GM21737 (cell line): Measurements from ENCODE around the gene KIAA2012.
"Not testable (repeated sequence)": the region's sequence is repeated elsewhere in the genome, so short reads cannot be mapped to it uniquely, and the experiment has no call there.

Experiments used
- ATAC-seq: cut with Tn5 transposase; IDR thresholded peaks from one replicate; pipeline ENCODE4 v1.9.1; 2021; ENCODE audit warnings: mild to moderate bottlenecking, moderate library complexity; ENCODE audit not compliant: unreplicated experiment

KIAA2012 gene

GRCh38 chr2:202186641-202187202 lies 113.7 kb downstream of the KIAA2012 start:
- no peak for ATAC-seq

- no peak for ATAC-seq
These were observed 114.5 kb downstream of the KIAA2012 start for GRCh38 chr2:202187570-202187969.

GRCh38 chr2:202193305-202193704 lies 120.2 kb downstream of the KIAA2012 start:
- ATAC-seq: no peak

GRCh38 chr2:202193881-202194353 lies 120.9 kb downstream of the KIAA2012 start:
- no peak for ATAC-seq

- no peak for ATAC-seq
These were observed 121.4 kb downstream of the KIAA2012 start for GRCh38 chr2:202194418-202194817.

GRCh38 chr2:202196727-202197126 lies 123.7 kb downstream of the KIAA2012 start:
- no peak for ATAC-seq

GRCh38 chr2:202201220-202202160 lies 128.4 kb downstream of the KIAA2012 start:
- ATAC-seq: no peak

- no peak for ATAC-seq
These were observed 130.3 kb downstream of the KIAA2012 start for GRCh38 chr2:202203348-202203747.

GRCh38 chr2:202204855-202205254 lies 131.8 kb downstream of the KIAA2012 start:
- no peak for ATAC-seq

GRCh38 chr2:202208526-202208925 lies 135.5 kb downstream of the KIAA2012 start:
- no peak for ATAC-seq

GRCh38 chr2:202215179-202215578 lies 142.1 kb downstream of the KIAA2012 start:
- no peak for ATAC-seq

- no peak for ATAC-seq
These were observed 148.8 kb downstream of the KIAA2012 start for GRCh38 chr2:202221873-202222272.

- peak; percentile 44 for ATAC-seq
These were observed 164.8 kb downstream of the KIAA2012 start for GRCh38 chr2:202237787-202238233.

GRCh38 chr2:202238234-202239197 lies 165.5 kb downstream of the KIAA2012 start, which contains the start of gene SUMO1:
SUMO1 (minus strand) TSS chr2:202238597; CDS start chr2:202238451, 146 bp downstream.
- ATAC-seq: peak; percentile 97

- not testable (repeated sequence) for ATAC-seq
These were observed 174.7 kb downstream of the KIAA2012 start for GRCh38 chr2:202247710-202248109.

GRCh38 chr2:202249521-202250253 lies 176.6 kb downstream of the KIAA2012 start:
- ATAC-seq: no peak

GRCh38 chr2:202251494-202251893 lies 178.4 kb downstream of the KIAA2012 start:
- ATAC-seq: no peak
